HG03159 (cell line): ENCODE measurements around the gene ZBTB7A.

Experiments
- ATAC-seq: cut with Tn5 transposase; IDR thresholded peaks from one replicate; pipeline ENCODE4 v1.9.1; 2021; ENCODE audit warnings: mild to moderate bottlenecking, moderate library complexity; ENCODE audit not compliant: unreplicated experiment

Gene ZBTB7A

DNA sequence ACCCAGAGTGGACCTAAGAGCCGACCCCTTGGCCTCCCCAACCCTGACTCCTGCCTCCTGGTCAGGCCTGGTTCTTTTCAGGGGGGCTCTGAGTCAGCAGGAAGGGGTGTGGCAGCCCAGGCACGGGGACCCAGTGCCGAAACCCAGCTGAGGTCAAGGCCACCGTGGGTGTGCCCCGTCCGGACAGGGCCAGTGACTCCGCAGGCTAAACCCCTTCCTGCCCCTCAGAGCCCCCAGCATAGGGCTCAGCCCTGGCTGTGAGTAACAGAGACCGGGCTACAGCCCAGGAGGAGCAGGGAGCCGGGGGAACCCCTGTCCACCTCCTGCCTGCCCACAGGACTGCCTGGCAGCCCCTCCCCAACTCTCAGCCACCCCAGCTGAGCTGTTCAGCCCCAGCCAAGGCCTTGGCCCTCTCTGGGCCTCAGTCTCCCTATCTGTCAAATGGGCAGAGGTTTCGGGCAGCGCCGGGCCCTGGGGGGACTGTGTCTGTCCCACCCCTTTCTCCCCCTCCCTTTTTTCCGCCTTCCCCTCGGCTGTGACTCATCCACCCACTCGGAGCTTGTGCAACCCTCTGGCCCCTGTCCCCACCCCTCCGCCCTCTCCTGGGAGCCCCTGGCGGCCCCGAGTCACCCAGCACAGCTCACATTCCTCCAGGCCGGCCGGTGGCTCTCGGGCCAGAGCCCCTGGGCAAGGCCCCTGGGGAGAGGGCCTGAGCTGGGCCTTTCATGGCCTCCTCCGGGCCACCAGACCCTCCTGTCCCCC is 8.6 kb downstream of the ZBTB7A start:
- no peak for ATAC-seq

DNA sequence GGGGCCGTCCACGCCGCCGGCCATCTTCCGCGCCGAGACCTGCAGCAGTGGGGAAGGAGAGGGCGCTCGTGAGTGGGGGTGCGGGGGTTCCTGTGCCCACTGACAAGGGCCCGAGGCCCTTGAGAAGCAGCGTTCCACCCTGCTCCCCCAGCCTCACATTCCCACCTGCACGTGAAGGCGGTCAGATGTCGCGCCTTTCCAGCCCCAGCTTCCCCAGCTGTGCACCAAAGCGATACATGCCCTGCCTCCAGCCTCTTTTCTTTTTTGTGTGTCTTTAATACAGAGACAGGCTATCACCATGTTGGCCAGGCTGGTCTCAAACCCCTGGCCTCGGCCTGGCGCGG is 11.5 kb downstream of the ZBTB7A start:
- ATAC-seq = no peak

DNA sequence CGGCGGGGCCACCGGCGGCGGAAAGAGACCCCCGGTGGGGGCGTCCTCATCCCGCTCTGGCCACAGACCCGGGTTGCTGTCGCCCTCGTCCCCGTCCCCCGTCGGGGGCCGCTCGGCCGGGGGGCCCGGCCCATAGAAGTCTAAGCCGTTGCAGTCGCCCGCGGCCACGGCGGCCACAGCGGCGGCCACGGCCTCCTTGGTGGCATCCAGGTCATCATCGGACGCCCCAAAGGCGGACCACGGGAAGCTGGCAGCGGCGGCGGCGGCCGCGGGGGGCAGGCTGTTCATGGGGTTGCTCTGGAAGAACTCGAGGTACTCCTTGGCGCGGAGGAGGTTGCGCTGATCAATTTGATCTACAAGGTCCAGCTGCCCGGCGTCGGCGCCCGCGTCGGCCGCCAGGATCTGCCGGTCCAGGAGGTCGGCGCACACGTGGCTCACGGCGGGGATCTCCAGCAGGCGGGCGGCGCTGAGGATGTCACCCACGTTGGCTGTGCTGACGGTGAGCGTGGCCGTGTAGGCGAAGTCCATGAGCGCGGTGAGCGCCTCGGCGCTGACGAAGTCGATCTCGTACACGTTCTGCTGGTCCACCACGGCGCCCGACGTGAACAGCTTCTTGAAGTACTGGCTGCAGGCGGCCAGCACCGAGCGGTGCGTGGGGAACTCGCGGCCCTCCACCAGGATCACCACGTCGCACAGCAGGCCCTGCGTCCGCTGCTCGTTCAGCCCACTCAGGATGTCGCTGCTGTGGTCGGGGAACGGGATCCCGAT is 12.1 kb downstream of the ZBTB7A start:
- no peak for ATAC-seq

DNA sequence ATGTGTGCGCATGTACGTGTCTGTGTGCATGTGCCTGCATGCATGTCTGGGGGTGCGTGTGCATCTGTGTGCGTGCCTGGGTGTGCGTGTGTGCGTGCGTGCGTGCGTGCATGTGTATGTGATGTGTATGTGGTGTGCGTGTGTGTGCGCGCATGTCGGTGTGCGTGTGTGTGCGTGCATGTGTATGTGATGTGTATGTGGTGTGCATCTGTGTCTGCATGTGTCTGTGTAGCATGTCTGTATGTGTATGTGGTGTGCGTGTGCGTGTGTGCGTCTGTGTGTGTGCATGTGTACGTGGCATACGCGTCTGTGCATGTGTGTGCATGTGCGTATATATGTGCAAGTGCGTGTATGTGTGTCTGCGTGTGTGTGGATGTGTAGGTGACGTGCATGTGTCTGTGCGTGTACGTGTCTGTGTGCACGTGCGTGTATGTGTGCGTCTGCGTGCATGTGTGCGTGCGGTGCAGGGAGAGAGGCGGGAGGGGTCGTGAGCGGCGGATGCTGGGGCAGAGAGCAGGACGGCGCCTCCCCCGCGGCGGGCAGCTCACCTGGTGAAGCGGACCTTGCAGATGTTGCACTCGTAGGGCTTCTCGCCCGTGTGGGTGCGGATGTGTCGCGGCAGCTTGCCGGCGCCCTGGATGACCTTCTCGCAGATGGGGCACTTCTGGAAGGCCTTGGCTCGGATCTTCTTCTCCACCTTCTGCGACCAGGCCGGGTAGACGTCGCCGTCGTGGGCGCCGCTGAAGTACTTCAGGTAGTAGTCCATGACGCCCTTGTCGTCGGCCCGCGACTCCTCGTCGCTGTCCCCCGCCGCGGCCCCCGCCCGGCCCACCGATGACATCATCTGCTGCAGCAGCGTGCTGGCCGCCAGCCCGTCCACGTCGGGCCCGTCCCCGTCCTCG is 13.0 kb downstream of the ZBTB7A start:
- no peak for ATAC-seq

DNA sequence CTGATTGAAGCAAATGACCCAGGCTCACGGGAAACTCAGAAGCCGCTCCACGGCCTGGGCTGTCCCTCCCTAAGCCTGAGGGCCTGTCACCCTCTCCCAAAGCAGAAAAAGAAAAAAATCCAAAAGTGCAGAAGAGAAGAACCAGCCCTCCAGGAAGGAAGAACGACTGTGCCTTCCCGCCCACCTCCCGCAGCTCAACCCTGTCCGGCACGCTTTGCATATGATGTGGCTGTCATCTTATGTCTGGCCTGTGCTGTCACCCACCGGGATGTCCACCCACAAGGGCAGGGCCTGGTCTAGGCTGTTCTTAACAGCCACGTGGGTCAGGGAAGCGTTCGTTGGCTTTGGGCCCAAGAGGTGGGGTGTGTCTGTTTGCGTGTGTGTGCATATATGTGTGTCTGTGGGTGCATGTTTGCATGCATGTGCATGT is 13.7 kb downstream of the ZBTB7A start:
- ATAC-seq = no peak

DNA sequence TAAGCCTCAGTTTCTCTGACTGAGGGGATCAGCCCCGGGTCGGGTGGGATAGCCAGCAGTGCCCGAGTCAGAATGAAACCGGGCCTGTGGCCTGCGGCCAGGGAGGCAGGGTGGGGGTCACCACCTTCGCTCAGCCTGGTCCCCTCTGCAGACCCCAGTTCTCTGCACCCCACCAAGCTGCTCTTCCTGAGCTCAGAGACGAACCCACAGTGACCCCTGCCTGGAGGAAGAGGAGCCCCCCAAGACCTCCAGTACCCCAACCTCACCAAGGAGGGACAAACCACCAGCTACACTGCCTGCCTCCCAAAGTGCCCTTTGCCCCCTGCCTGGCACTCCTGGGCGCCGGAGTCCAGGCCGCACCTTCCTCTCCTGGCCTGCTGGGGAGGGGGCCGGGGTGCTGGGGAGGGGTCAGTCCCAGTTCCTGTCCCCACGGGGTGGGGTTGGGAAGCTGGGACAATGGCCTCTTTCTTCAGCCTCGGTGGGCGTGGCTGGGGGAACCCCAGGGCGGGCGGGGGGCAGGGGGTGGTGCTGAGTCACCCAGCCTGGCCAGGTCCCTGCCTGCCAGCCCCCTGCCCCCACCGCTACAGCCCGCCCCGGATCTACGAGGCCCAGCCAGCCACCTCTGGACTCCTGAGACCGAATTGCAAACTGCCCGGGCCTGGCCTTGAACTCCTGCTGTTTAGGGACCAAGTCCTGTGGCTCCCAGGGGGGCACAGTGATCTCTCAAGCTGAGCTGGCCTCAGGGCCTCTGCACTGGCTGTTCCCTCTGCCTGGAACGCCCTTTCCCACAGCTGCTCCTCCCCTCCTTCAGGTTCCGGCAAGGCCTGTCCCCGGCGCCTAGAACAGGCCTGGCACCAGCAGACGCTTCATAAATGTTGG is 14.3 kb downstream of the ZBTB7A start:
- no peak for ATAC-seq

DNA sequence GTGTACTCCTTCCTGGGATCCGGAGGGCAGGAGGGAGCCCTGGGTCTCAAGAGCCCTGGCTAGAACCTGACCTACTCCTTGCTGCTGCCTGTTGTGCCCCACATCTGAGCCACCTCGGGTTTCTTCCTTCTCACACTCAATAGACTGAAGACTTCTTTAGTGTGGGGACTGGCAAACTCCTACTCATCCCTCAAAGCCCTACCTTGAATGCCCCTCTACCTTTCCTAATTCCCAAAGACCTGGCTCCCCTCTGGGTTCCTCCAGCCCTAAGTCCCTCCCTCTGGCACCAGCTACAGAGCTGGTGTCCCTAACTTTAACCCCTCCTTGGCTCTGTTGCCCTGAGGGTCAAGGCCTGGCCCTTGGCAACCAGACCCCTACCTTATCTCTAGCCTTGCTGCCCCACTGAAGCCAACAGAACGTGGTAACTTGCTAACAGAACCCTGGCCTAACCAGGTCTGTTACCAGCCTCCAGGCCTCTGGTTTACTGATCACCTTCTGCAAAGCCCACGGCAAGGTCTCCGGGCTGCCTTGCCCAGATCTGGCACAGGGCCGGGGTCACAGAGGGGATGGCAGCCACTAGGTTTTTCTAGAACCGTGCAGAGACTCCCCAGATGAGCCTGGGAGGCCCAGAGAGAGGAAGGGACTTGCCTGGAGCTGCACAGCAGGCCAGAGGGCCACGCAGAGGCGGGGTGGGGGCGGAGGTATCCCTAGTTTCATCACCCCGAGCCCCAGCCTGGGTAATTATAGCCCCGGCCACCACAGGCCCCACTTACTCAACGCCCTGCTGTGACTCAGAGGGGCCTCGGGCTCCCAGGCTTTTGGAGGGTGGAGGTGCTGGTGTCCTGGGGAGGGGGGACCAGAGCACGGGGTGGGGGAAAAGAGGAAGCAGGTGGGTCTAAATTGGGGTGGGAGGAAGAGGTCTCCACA is 15.3 kb downstream of the ZBTB7A start:
- no peak for ATAC-seq

DNA sequence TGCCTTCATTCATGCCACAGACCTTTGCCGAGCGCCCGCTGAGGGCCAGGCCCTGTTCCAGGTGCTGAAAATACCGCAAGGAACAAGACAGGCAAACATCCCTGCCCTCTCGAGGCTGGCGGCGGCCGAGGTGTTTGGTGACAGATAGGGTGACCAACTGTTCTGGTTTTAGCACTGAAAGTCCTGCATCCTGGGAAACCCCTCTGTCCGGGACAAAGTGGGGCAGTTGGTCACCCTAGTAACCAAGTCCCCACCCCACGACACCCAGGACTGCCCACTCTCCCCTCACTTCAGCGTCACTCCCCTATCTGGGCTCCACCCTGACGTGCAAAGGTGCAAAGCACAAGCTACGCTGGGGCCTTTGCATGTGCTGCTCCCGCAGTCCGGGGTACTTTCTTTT is 17.3 kb downstream of the ZBTB7A start:
- ATAC-seq = no peak

DNA sequence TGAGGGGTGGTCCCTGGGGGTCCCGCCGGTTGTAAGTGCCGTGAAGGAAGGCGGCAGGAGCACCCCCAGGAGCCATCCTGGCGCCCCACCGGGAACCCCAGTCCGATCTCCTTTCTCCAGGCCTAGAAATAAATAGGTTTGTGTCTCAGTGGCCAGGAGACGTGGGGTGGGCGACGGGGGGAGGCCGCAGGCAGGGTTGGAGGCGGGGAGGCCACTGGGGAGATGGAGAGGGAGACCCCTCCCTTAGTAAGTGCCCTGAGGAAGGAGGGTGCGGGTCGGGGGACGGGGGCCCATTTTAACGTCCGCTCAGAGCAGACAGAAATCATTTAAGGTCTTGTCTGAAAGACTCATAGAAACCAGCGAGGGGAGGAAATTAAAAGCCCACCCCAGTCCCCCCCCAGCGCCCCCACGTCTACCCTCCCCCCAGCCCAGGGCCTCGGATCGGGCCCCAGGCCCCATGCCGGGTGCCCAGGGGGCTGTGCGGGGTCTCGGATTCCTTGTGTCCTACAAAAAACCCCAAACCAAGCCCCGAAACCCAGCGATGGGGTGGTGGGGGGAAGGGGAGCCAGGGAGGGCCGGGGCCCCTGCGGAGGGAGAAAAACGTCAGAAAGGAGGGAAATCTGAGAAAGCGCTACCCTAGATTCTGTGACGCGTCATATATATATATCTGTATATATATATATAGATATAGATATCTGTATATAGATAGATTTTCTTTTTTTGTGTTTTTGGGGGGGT is 19.6 kb downstream of the ZBTB7A start:
- ATAC-seq = no peak

DNA sequence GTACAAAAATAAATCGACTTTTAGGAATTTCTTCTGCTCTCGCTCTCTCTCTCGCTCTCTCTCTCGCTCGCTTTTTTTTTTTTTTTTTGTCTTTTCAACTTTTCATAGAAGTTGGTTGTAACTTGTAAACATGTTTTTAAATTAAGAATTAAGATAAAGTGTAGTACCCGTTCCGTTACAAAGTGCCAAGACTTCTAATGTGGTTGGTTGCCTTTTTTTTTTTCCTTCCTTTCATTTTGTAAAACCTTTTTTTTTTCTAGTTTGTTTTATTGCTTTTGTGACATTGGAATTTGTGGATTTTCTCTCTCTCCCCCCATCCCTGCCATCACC is 20.4 kb downstream of the ZBTB7A start:
- no peak for ATAC-seq

DNA sequence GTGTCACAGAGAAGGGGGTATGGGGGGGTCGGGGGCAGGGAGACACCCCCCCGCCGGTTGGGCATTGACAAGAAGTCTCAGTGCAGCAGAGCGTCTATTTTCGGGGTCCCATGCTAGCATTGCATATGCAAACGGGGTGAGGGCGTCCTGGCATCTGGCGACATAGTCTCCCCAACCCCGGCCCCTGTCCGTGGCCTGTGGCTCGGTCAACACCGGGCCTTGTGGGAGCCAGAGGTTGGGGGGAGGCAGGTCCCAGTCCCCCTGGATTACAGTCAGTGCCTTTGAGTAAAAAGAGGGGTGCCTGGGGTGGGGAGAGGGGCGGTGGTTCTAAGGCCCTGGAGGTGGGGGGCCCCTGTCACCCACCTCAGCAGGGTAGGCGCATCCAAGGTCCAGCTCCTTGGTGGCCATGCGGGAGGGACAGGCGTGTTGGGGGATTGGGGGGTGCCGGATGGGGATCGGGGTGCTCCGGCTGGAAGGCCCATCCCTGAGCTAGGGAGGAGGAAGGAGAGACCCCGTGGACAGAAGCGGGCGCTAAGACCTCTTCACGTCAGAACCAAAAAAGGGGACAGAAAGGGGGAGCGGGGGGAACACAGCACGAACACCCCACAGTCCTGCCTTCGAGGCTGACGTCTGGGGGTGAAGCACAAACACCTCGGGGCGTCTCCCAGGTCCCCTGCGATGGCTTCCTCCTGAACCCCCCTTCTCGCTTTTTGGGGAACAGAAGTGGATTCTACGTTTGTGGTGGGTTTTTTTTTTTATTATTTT is 20.9 kb downstream of the ZBTB7A start:
- no peak for ATAC-seq

DNA sequence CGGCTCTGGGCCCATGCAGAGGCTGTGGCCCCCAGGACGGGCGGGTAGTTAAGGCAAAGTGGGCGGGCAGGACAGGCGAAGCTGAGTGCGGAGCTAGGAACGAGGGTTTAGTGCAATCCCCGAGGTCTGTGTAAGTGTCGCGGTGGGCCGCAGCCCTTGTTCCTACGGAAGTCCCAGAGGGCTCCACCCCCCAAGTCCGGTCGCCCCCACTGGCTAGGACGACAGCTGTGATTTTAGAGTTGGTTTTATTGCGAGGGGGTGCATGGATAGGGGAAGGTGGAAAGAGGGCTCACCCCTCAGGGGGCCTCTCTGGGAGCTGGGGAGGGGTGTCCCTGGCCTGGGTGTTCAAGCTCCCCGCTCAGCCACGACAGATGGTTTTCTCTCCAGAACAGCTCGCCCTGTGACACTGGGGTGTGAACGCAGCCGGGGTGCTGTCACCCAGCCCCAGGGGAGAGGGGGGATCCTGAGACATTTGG is 21.7 kb downstream of the ZBTB7A start:
- no peak for ATAC-seq

DNA sequence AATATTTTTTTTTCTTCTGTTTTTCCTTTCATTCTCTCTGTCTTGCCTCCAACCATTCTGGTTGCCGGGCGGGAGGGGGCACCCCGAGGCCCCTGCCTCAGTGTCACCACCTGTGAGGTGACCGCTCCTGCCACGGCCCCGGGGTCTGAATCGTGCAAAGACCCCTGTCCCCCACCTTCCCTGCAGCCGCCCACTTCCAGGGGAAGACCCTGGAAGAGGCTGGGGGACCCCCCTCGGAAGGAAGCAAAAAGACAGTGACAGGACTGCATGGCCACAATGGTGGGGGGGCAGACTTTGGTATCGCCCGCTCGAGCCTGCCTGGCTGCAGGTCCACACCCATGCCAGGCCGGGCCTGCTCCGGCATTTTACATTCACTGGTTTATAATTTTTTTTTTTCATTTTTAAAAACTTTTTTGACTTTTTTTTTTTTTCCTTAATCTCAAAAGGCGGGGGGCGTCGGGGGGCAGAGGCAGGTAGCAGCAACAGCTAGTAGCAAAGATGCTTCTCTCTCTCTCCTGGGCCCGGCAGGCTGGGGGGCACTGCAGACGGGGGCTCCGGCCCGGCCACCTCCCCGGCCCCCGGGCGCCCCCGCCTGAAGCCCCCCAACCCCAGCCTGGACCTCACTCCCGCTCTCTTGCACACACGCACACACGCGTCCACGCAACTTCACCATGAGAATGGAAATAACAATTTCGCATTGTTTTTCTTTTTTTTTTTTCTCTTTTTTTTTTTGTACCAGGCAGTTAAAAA is 22.6 kb downstream of the ZBTB7A start:
- ATAC-seq = no peak

DNA sequence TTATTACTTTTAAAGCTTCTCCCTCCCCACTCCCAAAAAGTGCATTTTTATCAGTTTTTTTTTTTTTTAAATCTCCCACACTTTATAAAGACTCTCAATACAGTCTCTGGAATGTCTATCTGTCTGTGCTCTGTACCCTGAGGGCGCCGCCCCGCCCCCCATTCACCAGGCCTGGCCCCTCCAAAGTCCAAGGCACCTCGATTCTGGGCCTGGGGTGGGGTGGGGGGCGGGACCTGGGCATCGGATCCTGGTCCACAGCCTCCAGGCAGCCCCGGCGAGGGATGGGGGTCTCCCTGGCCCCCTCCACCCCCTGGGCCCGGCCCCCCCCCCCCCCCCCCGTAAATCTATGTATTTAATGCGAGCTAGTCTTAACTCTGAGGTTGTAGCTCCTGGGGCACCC is 23.3 kb downstream of the ZBTB7A start:
- no peak for ATAC-seq

DNA sequence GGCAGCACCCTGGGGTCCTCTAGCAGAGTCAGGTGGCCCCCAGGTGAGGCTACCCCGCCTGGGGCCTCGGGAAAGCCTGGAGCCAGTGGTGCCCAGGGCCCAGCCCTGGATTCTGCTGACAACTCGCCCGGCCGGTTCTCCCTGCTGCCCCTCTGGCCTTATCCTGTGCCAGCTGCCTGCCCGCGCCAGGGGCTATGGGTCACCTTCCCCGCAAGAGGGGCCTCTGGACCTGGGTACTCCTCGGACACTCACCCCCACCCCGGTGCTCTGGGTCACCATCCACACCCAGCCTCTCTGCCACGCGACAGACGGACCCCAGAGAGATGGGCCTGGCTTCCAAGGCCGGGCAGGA is 24.0 kb downstream of the ZBTB7A start:
- ATAC-seq = no peak

DNA sequence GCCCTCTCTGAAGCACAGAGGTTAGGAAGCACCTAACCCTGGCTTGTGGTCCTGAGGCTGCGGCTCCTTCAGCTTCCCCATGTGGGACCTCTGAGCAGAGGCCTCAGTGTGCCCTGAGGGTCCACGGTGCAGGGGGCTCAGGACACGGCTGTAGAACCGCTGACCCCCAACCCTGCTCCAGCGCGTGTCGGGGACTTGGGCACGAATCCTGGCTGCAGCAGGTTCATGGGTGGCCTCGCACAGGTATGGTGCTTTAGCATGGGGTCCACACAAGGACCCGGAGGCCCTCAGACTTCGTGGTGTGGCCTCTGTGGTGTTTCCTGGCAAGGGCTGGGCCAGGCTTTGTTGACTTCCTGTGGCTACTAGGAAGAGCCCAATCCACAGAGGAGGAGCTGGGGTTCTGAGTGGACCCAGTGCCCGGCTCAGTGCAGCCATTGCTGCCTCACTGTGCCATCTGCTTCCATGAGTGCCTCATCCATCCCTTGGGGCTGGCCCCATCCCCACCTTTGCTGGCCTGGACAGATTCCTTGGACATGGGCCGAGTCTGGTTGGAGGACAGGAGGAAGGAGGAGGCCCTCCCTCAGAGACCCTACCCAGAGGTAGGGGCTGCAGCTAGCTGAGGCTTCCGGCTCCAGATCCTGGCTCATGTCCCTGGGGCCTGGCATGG is 24.5 kb downstream of the ZBTB7A start:
- ATAC-seq = no peak
